Glutamatergic neuron (in vitro differentiated cells): Measurements from ENCODE around the gene RASGRP3. TPM values are rescaled to one million over a fixed set of nuclear protein-coding genes. Genes with fewer than 3 reads are reported as not detected.
A peak's percentile ranks its signal among the peaks of the same experiment; 100 is the strongest.

Experiments
- DNase-seq: peaks from one replicate; pipeline ENCODE4 v3.0.0; 2022
- H3K27ac Mint-ChIP-seq: one replicate; pipeline ENCODE4 v1.8.0; 2020; ENCODE audit warnings: mild to moderate bottlenecking, mixed read lengths, inconsistent platforms; ENCODE audit not compliant: unreplicated experiment
- H3K27me3 Mint-ChIP-seq: one replicate; pipeline ENCODE4 v1.8.0; 2020; ENCODE audit warnings: mild to moderate bottlenecking, moderate library complexity, mixed read lengths, inconsistent platforms; ENCODE audit not compliant: unreplicated experiment
- H3K36me3 Mint-ChIP-seq: one replicate; pipeline ENCODE4 v1.8.0; 2020; ENCODE audit warnings: mild to moderate bottlenecking, mixed read lengths, inconsistent platforms; ENCODE audit not compliant: unreplicated experiment
- H3K4me1 Mint-ChIP-seq: one replicate; pipeline ENCODE4 v1.8.0; 2020; ENCODE audit warnings: mild to moderate bottlenecking, low read depth, mixed read lengths, inconsistent platforms; ENCODE audit not compliant: unreplicated experiment
- H3K4me3 Mint-ChIP-seq: one replicate; pipeline ENCODE4 v1.8.0; 2020; ENCODE audit warnings: mild to moderate bottlenecking, mixed read lengths, inconsistent platforms; ENCODE audit not compliant: unreplicated experiment
- H3K9me3 Mint-ChIP-seq: one replicate; pipeline ENCODE4 v1.8.0; 2020; ENCODE audit warnings: mild to moderate bottlenecking, moderate library complexity, mixed read lengths, inconsistent platforms; ENCODE audit not compliant: unreplicated experiment
- CTCF ChIP-seq: fragments of 200-600 bp; sonication (generic); IDR thresholded peaks from one replicate; pipeline ENCODE4 v1.5.0; 2021; ENCODE audit not compliant: partially characterized antibody, unreplicated experiment
- long read RNA-seq: library from polyadenylated mRNA; unstranded; transcript quantifications from one replicate; pipeline ENCODE4 v2.0.0, GENCODE V29; 2020; ENCODE audit not compliant: unreplicated experiment
- total RNA-seq: library from RNA; stranded (reverse); fragmentation: NEBNext Ultra II Directional; extraction: Animal tissue kit (Norgen Biotek cat#: 25700); gene quantifications from one replicate; pipeline ENCODE4 v1.2.1, GENCODE V29; 2021; ENCODE audit not compliant: unreplicated experiment

Gene RASGRP3
- total RNA-seq = not detected
- long read RNA-seq = 0 reads

- peak within 1 kb of the TSS; percentile 8 for H3K4me3 Mint-ChIP-seq
- H3K27ac Mint-ChIP-seq = no peak within 1 kb of the TSS
- H3K27me3 Mint-ChIP-seq = peaks cover 4% of the 10 kb centered on the region
- H3K4me1 Mint-ChIP-seq = peaks cover 8% of the 10 kb centered on the region
- TF ChIP-seq CTCF = no peak
- H3K36me3 Mint-ChIP-seq = peaks cover 8% of the 10 kb centered on the region
- peaks cover 7% of the 10 kb centered on the region for H3K9me3 Mint-ChIP-seq
- DNase-seq = peak; percentile 22
These were observed at the start of gene RASGRP3 for GRCh38 chr2:33476131-33476792. Gene RASGRP3 (plus strand): TSS chr2:33476649. CDS start chr2:33515137, 38,488 bp downstream.

- H3K4me3 Mint-ChIP-seq = no peak overlapping the region
- H3K27me3 Mint-ChIP-seq = no peaks in the 10 kb centered on the region
- H3K9me3 Mint-ChIP-seq = no peaks in the 10 kb centered on the region
- H3K27ac Mint-ChIP-seq = no peak overlapping the region
- H3K4me1 Mint-ChIP-seq = no peaks in the 10 kb centered on the region
- no peak for DNase-seq
- TF ChIP-seq CTCF = no peak
- no peaks in the 10 kb centered on the region for H3K36me3 Mint-ChIP-seq
These were observed 49.7 kb upstream of the RASGRP3 start for GRCh38 chr2:33426666-33427231.

- no peak overlapping the region for H3K4me3 Mint-ChIP-seq
- no peak for DNase-seq
- H3K27me3 Mint-ChIP-seq = peaks cover 2% of the 10 kb centered on the region
- H3K9me3 Mint-ChIP-seq = no peaks in the 10 kb centered on the region
- no peak overlapping the region for H3K27ac Mint-ChIP-seq
- H3K4me1 Mint-ChIP-seq = no peaks in the 10 kb centered on the region
- no peaks in the 10 kb centered on the region for H3K36me3 Mint-ChIP-seq
- TF ChIP-seq CTCF = no peak
These were observed 46.4 kb upstream of the RASGRP3 start for GRCh38 chr2:33430077-33430476.

GRCh38 chr2:33430856-33431255 is 45.6 kb upstream of the RASGRP3 start:
- no peaks in the 10 kb centered on the region for H3K9me3 Mint-ChIP-seq
- no peak overlapping the region for H3K4me3 Mint-ChIP-seq

More at GRCh38 chr2:33430856-33431255, 45.6 kb upstream of the RASGRP3 start:
- no peak for TF ChIP-seq CTCF
- H3K27ac Mint-ChIP-seq = no peak overlapping the region
- H3K27me3 Mint-ChIP-seq = peaks cover 2% of the 10 kb centered on the region
- H3K4me1 Mint-ChIP-seq = no peaks in the 10 kb centered on the region
- H3K36me3 Mint-ChIP-seq = no peaks in the 10 kb centered on the region
- DNase-seq = no peak
